Activated B cell treated with CpG ODN at 0.5 μM for 24 hours (primary cell): ENCODE results near the gene AGRN. TPM values are rescaled to one million over a fixed set of nuclear protein-coding genes. Genes with fewer than 3 reads are reported as not detected.
"Not testable (repeated sequence)": the region's sequence is repeated elsewhere in the genome, so short reads cannot be mapped to it uniquely, and the experiment has no call there.

Source experiments
- ATAC-seq: fragments of 200-7000 bp; cut with Tn5 transposase; one replicate; pipeline ENCODE4 v1.10.0; 2021; ENCODE audit warnings: low read depth, mild to moderate bottlenecking, moderate library complexity
- CTCF ChIA-PET: fragments of 350-600 bp; sonication (Branson Sonifier 250); formaldehyde crosslinking; loops from one replicate; lab custom pipeline; 2021; ENCODE audit warnings: antibody characterized with exemption; lab: Charles Lee
- POLR2A ChIA-PET: fragments of 350-600 bp; sonication (Branson Sonifier 250); formaldehyde crosslinking; loops from one replicate; lab custom pipeline; 2021; ENCODE audit warnings: antibody characterized with exemption; lab: Charles Lee
- DNase-seq: peaks from one replicate; pipeline ENCODE4 v3.0.0; 2022
- H3K27ac Mint-ChIP-seq: one replicate; pipeline ENCODE4 v1.8.0; 2020; ENCODE audit warnings: mixed read lengths
- H3K27me3 Mint-ChIP-seq: one replicate; pipeline ENCODE4 v1.8.0; 2021; ENCODE audit warnings: mixed read lengths
- H3K36me3 Mint-ChIP-seq: one replicate; pipeline ENCODE4 v1.8.0; 2021; ENCODE audit warnings: low read depth, mixed read lengths
- H3K4me1 Mint-ChIP-seq: one replicate; pipeline ENCODE4 v1.8.0; 2021; ENCODE audit warnings: mixed read lengths
- H3K4me3 Mint-ChIP-seq: one replicate; pipeline ENCODE4 v1.8.0; 2020; ENCODE audit warnings: mild to moderate bottlenecking, mixed read lengths
- H3K9me3 Mint-ChIP-seq: one replicate; pipeline ENCODE4 v1.8.0; 2020; ENCODE audit warnings: mixed read lengths
- intact Hi-C: fragments of 100-400 bp; cut with micrococcal nuclease; formaldehyde crosslinking; loops from one replicate; pipeline ENCODE4 v1.15.1; 2024
- total RNA-seq: library from RNA; stranded (reverse); gene quantifications from 2 replicates; pipeline ENCODE4 v1.2.3, GENCODE V29; 2022
- TF ChIP-seq, protein P1 (sequence below): fragments of 200-600 bp; IDR thresholded peaks from one replicate; pipeline ENCODE4 v1.8.0; 2022; ENCODE audit warnings: antibody characterized with exemption, mild to moderate bottlenecking

AGRN gene
- total RNA-seq, 1 donor from 2014 or later = 27.1 TPM

GRCh38 chr1:1098681-1099421 is 78.9 kb downstream of the AGRN start:
- Mint-ChIP-seq H3K4me1 (no peaks in the 10 kb centered on the region), H3K27ac (no peak overlapping the region), H3K36me3 (no peaks in the 10 kb centered on the region), H3K4me3 (no peak overlapping the region), H3K9me3 (no peaks in the 10 kb centered on the region), H3K27me3 (no peaks in the 10 kb centered on the region)
- POLR2A ChIA-PET = no interaction called here
- CTCF ChIA-PET = no interaction called here
- no peak for ATAC-seq
- intact Hi-C loops = no loop called here
- no peak for DNase-seq
- TF ChIP-seq, protein P1, sequence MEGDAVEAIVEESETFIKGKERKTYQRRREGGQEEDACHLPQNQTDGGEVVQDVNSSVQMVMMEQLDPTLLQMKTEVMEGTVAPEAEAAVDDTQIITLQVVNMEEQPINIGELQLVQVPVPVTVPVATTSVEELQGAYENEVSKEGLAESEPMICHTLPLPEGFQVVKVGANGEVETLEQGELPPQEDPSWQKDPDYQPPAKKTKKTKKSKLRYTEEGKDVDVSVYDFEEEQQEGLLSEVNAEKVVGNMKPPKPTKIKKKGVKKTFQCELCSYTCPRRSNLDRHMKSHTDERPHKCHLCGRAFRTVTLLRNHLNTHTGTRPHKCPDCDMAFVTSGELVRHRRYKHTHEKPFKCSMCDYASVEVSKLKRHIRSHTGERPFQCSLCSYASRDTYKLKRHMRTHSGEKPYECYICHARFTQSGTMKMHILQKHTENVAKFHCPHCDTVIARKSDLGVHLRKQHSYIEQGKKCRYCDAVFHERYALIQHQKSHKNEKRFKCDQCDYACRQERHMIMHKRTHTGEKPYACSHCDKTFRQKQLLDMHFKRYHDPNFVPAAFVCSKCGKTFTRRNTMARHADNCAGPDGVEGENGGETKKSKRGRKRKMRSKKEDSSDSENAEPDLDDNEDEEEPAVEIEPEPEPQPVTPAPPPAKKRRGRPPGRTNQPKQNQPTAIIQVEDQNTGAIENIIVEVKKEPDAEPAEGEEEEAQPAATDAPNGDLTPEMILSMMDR = no peak

GRCh38 chr1:1099506-1100183 is 79.7 kb downstream of the AGRN start:
- no peaks in the 10 kb centered on the region for H3K9me3 Mint-ChIP-seq
- no peaks in the 10 kb centered on the region for H3K27me3 Mint-ChIP-seq
- DNase-seq = no peak
- intact Hi-C loops = no loop called here
- no peaks in the 10 kb centered on the region for H3K4me1 Mint-ChIP-seq
- no peak for ATAC-seq
- no peaks in the 10 kb centered on the region for H3K36me3 Mint-ChIP-seq
- ChIA-PET POLR2A (no interaction called here), CTCF (no interaction called here)
- no peak overlapping the region for H3K4me3 Mint-ChIP-seq
- H3K27ac Mint-ChIP-seq = no peak overlapping the region
- TF ChIP-seq, protein P1 = no peak

DNA sequence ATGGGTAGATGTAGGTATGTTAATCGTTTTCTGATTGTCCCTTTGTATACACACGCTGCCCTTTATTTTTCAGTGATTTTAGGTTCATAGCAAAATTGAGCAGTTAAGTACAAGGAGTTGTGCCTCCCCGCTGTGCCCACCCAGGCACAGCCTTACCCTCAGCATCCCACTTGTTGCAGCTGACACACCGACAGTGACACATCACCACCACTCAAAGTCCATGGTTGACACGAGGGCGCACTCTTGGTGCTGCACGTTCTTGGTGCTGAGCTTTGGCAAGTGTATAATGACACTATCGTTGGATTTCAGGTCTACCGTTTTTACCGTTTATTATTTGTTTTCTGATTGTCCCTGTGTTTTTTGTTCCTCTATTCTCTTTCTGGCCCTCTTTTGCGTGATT is 80.4 kb downstream of the AGRN start:
- intact Hi-C loops = no loop called here
- ATAC-seq = no peak
- Mint-ChIP-seq H3K9me3 (no peaks in the 10 kb centered on the region), H3K27ac (no peak overlapping the region), H3K4me1 (no peaks in the 10 kb centered on the region), H3K27me3 (no peaks in the 10 kb centered on the region), H3K36me3 (no peaks in the 10 kb centered on the region), H3K4me3 (no peak overlapping the region)
- POLR2A ChIA-PET = no interaction called here
- TF ChIP-seq, protein P1 = no peak
- DNase-seq = no peak
- CTCF ChIA-PET = no interaction called here

DNA sequence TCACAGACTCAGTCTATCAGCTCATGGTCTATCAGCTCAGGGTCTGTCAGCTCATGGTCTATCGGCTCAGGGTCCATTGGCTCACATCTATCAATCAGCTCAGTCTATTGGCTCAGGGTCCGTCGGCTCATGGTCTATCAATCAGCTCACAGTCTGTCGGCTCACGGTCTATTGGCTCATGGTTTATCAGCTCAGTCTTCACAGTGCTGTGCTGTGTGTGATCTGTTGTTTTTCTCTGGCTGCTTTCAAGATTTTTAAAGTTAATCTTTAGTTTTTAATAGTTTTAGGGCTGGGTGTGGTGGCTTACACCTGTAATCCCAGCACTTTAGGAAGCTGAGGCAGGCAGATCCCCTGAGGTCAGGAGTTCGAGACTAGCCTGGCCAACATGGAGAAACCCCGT is 81.6 kb downstream of the AGRN start:
- TF ChIP-seq, protein P1 = no peak
- intact Hi-C loops = no loop called here
- Mint-ChIP-seq H3K27ac (no peak overlapping the region), H3K9me3 (no peaks in the 10 kb centered on the region), H3K36me3 (no peaks in the 10 kb centered on the region), H3K4me3 (no peak overlapping the region), H3K27me3 (no peaks in the 10 kb centered on the region), H3K4me1 (no peaks in the 10 kb centered on the region)
- DNase-seq (no peak), ATAC-seq (no peak)
- ChIA-PET CTCF (no interaction called here), POLR2A (interaction anchor here (1.2 kb wide), 1 partner anchor 9 kb away, joined by 3 read pairs; no protein-coding TSS in a partner anchor)

GRCh38 chr1:1104152-1104551 is 84.2 kb downstream of the AGRN start:
- POLR2A ChIA-PET, H3K4me1 Mint-ChIP-seq, H3K4me3 Mint-ChIP-seq, H3K27ac Mint-ChIP-seq, H3K9me3 Mint-ChIP-seq, H3K27me3 Mint-ChIP-seq, CTCF ChIA-PET, ATAC-seq, DNase-seq, H3K36me3 Mint-ChIP-seq, intact Hi-C loops: not testable (repeated sequence)

Other genes starting within 250 kb of the AGRN start
- not detected in 2 replicates for gene SAMD11, start 96.2 kb upstream of the AGRN start, total RNA-seq
- gene NOC2L, start 60.9 kb upstream of the AGRN start, total RNA-seq = 95.5 and 96.8 TPM in 2 replicates
- gene KLHL17, start 59.5 kb upstream of the AGRN start, total RNA-seq = 15.1 and 16.4 TPM in 2 replicates
- gene PLEKHN1, start 53.6 kb upstream of the AGRN start, total RNA-seq = 1.3 and 1.4 TPM in 2 replicates
- gene PERM1, start 38.0 kb upstream of the AGRN start, total RNA-seq = not detected in 2 replicates
- gene HES4, start 20.0 kb upstream of the AGRN start, total RNA-seq = 0.67 and 1.2 TPM in 2 replicates
- gene ISG15, start 6.6 kb upstream of the AGRN start, total RNA-seq = 25.8 and 28.9 TPM in 2 replicates
- not detected in 2 replicates for gene RNF223, start 54.2 kb downstream of the AGRN start, total RNA-seq
- gene C1orf159, start 96.0 kb downstream of the AGRN start, total RNA-seq = 20.8 and 26.5 TPM in 2 replicates
- 0.16 TPM in 1 of 2 replicates, not detected in the other for gene TTLL10, start 153.8 kb downstream of the AGRN start, total RNA-seq
- 36.7 and 37.5 TPM in 2 replicates for gene TNFRSF18, start 186.5 kb downstream of the AGRN start, total RNA-seq
- 0.86 and 1.1 TPM in 2 replicates for gene TNFRSF4, start 194.0 kb downstream of the AGRN start, total RNA-seq
- gene SDF4, start 211.9 kb downstream of the AGRN start, total RNA-seq = 94.4 and 97.9 TPM in 2 replicates
- gene B3GALT6, start 212.1 kb downstream of the AGRN start, total RNA-seq = 20.9 and 22.1 TPM in 2 replicates
- 2.5 and 2.7 TPM in 2 replicates for gene C1QTNF12, start 226.6 kb downstream of the AGRN start, total RNA-seq